A549 (cell line): ENCODE results near the gene TTC27.

Experiments
- CEBPB ChIP-seq, 2 experiments: fragments of >200 bp in 1 of 2; sonication (Bioruptor Twin) in 1 of 2; formaldehyde crosslinking in 1 of 2; IDR thresholded peaks; 2 replicates each; pipeline ENCODE4 v1.6.1; 2012 to 2016
- CHD2 ChIP-seq: fragments of 150-350 bp; IDR thresholded peaks from 2 replicates; pipeline ENCODE4 v1.6.1; 2014; ENCODE audit warnings: low read length; ENCODE audit not compliant: partially characterized antibody
- CTCF ChIP-seq: fragments of >200 bp; sonication (Bioruptor Twin); formaldehyde crosslinking; IDR thresholded peaks from 3 replicates; pipeline ENCODE4 v1.5.1; 2016
- MAZ ChIP-seq: fragments of 150-350 bp; IDR thresholded peaks from 2 replicates; pipeline ENCODE4 v1.6.1; 2014; ENCODE audit warnings: antibody characterized with exemption, low read depth, low read length, borderline replicate concordance

- TF ChIP-seq CHD2 (no peak), CTCF (no peak), CEBPB (IDR thresholded peaks at IDR 0.05) (no peak), MAZ (no peak)
Measured at GRCh38 chr2:32760628-32761027, 132.8 kb downstream of the TTC27 start.
